GM21367 (cell line): ENCODE results near the gene MYCBPAP.
A peak's percentile ranks its signal among the peaks of the same experiment; 100 is the strongest.

Experiments used
- ATAC-seq: cut with Tn5 transposase; IDR thresholded peaks from one replicate; pipeline ENCODE4 v1.9.1; 2021; ENCODE audit not compliant: unreplicated experiment

Gene MYCBPAP

GRCh38 chr17:50536683-50537646, 28.7 kb downstream of the MYCBPAP start:
- no peak for ATAC-seq

- ATAC-seq, result no peak
These were observed 29.7 kb downstream of the MYCBPAP start for GRCh38 chr17:50537721-50538548.

GRCh38 chr17:50538549-50539410, 30.5 kb downstream of the MYCBPAP start:
- ATAC-seq, result no peak

- ATAC-seq, result no peak
These were observed 31.7 kb downstream of the MYCBPAP start for GRCh38 chr17:50539762-50540559.

- ATAC-seq, result no peak
These were observed 32.5 kb downstream of the MYCBPAP start for GRCh38 chr17:50540560-50541401.

- no peak for ATAC-seq
These were observed 33.1 kb downstream of the MYCBPAP start for GRCh38 chr17:50541402-50541715.

GRCh38 chr17:50541716-50542688, 33.8 kb downstream of the MYCBPAP start:
- ATAC-seq, result peak; percentile 56

GRCh38 chr17:50542795-50543774, 34.8 kb downstream of the MYCBPAP start:
- ATAC-seq, result no peak

GRCh38 chr17:50544516-50544915, 36.3 kb downstream of the MYCBPAP start:
- no peak for ATAC-seq

GRCh38 chr17:50545311-50545710, 37.1 kb downstream of the MYCBPAP start:
- ATAC-seq, result no peak

- ATAC-seq, result no peak
These were observed 38.4 kb downstream of the MYCBPAP start for GRCh38 chr17:50546701-50547034.

GRCh38 chr17:50547035-50547735, 38.9 kb downstream of the MYCBPAP start, which contains the start of gene SPATA20:
TSS of gene SPATA20 (plus strand) at chr17:50547174. CDS start at chr17:50547209, 35 bp downstream.
- peak; percentile 64 for ATAC-seq

GRCh38 chr17:50547736-50548083, 39.5 kb downstream of the MYCBPAP start:
- ATAC-seq, result no peak

- no peak for ATAC-seq
These were observed 40.6 kb downstream of the MYCBPAP start for GRCh38 chr17:50548831-50549230.

GRCh38 chr17:50549256-50549941, 41.2 kb downstream of the MYCBPAP start:
- ATAC-seq, result no peak

GRCh38 chr17:50549969-50550368, 41.7 kb downstream of the MYCBPAP start:
- no peak for ATAC-seq
